Measurements from ENCODE around the gene UBE2L5. TPM values are rescaled to one million over a fixed set of nuclear protein-coding genes. Genes with fewer than 3 reads are reported as not detected.

UBE2L5 gene
- total RNA-seq, 1 donor from 2014 or later: not detected

- Histone ChIP-seq H3K9me3 (replicated peaks) (no peaks in the 10 kb centered on the region), H3K27me3 (ENCODE audit: low read depth) (no peaks in the 10 kb centered on the region), H3K4me3 (no peak overlapping the region), H3K4me1 (peaks cover 8% of the 10 kb centered on the region), H3K36me3 (no peaks in the 10 kb centered on the region), H3K27ac (replicated peaks) (no peak overlapping the region)
- TF ChIP-seq CTCF (IDR thresholded peaks at IDR 0.05; ENCODE audit: borderline replicate concordance): no peak
- DNase-seq: no peak
- intact Hi-C loops (cut with micrococcal nuclease): no loop called here
Measured at GRCh38 chr13:30400376-30400775, 21.9 kb upstream of the UBE2L5 start.

GRCh38 chr13:30401347-30401746 lies 20.9 kb upstream of the UBE2L5 start:
- TF ChIP-seq CTCF (IDR thresholded peaks at IDR 0.05; ENCODE audit: borderline replicate concordance): no peak

GRCh38 chr13:30403456-30403855 lies 18.8 kb upstream of the UBE2L5 start:
- no peak for DNase-seq
- H3K4me3 ChIP-seq: no peak overlapping the region
- H3K27ac ChIP-seq (replicated peaks): no peak overlapping the region
- intact Hi-C loops (cut with micrococcal nuclease): no loop called here
- no peaks in the 10 kb centered on the region for H3K9me3 ChIP-seq (replicated peaks)
- TF ChIP-seq CTCF (IDR thresholded peaks at IDR 0.05; ENCODE audit: borderline replicate concordance): no peak
- H3K27me3 ChIP-seq (ENCODE audit: low read depth): no peaks in the 10 kb centered on the region
- H3K4me1 ChIP-seq: peaks cover 4% of the 10 kb centered on the region
- H3K36me3 ChIP-seq: no peaks in the 10 kb centered on the region

More at GRCh38 chr13:30401347-30401746, 20.9 kb upstream of the UBE2L5 start:
- H3K27ac ChIP-seq (replicated peaks): no peak overlapping the region
- H3K4me1 ChIP-seq: no peaks in the 10 kb centered on the region
- intact Hi-C loops (cut with micrococcal nuclease): no loop called here
- no peak overlapping the region for H3K4me3 ChIP-seq
- H3K36me3 ChIP-seq: no peaks in the 10 kb centered on the region
- H3K9me3 ChIP-seq (replicated peaks): no peaks in the 10 kb centered on the region
- no peaks in the 10 kb centered on the region for H3K27me3 ChIP-seq (ENCODE audit: low read depth)
- no peak for DNase-seq

- H3K4me3 ChIP-seq: no peak overlapping the region
- no peak for TF ChIP-seq CTCF (IDR thresholded peaks at IDR 0.05; ENCODE audit: borderline replicate concordance)
- H3K4me1 ChIP-seq: peaks cover 12% of the 10 kb centered on the region
- H3K36me3 ChIP-seq: no peaks in the 10 kb centered on the region
- intact Hi-C loops (cut with micrococcal nuclease): no loop called here
- no peaks in the 10 kb centered on the region for H3K27me3 ChIP-seq (ENCODE audit: low read depth)
- no peaks in the 10 kb centered on the region for H3K9me3 ChIP-seq (replicated peaks)
- no peak for DNase-seq
- no peak overlapping the region for H3K27ac ChIP-seq (replicated peaks)
Measured at GRCh38 chr13:30404207-30404606, 18.1 kb upstream of the UBE2L5 start.

- H3K4me3 ChIP-seq: no peak overlapping the region
- H3K36me3 ChIP-seq: no peaks in the 10 kb centered on the region
- H3K4me1 ChIP-seq: peaks cover 24% of the 10 kb centered on the region
- no peak overlapping the region for H3K27ac ChIP-seq (replicated peaks)
- no peaks in the 10 kb centered on the region for H3K27me3 ChIP-seq (ENCODE audit: low read depth)
- intact Hi-C loops (cut with micrococcal nuclease): no loop called here
- no peak for DNase-seq
- H3K9me3 ChIP-seq (replicated peaks): no peaks in the 10 kb centered on the region
- no peak for TF ChIP-seq CTCF (IDR thresholded peaks at IDR 0.05; ENCODE audit: borderline replicate concordance)
Measured at GRCh38 chr13:30406779-30407416, 15.4 kb upstream of the UBE2L5 start.

All from left ventricle myocardium inferior (tissue), 1 donor.